Fibroblast of upper back skin (primary cell): ENCODE results near the gene METTL6.
"Not testable (repeated sequence)": the region's sequence is repeated elsewhere in the genome, so short reads cannot be mapped to it uniquely, and the experiment has no call there.

Experiments
- DNase-seq: peaks from one replicate; pipeline ENCODE4 v3.0.0-alpha.2; 2013

Gene METTL6, protein sequence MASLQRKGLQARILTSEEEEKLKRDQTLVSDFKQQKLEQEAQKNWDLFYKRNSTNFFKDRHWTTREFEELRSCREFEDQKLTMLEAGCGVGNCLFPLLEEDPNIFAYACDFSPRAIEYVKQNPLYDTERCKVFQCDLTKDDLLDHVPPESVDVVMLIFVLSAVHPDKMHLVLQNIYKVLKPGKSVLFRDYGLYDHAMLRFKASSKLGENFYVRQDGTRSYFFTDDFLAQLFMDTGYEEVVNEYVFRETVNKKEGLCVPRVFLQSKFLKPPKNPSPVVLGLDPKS

DNA sequence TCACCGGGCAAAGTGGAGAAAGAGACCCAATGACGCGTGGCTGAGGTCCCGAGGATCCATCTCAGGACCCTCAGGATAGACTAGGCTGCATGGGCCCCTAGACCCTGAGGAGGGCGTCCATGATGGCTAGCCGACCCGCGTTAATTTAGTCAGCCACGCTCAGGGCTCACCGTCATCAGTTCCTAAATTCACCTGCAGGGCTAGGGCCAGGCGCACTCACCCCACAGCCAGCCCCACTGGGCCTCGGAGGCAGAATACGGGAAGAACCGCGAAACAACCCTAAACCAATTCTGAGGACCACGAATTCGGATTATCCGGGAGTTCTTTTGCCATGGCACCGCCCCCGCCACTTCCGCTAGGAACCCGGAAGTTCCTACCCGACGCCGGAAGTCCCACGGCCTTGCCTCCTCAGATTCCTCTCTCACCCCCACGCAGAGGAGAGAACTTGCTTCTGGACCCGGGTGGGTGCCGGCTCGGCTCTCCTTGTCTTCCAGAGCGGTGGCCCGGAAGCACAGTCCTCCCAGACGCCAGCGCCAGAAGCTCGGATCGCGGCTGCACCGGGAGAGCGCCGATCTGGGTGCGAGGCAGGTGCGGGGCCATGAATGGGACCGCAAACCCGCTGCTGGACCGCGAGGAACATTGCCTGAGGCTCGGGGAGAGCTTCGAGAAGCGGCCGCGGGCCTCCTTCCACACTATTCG lies at the start of gene METTL6, which contains the start of gene EAF1:
METTL6 (minus strand) TSS at position 363 of the 699 bp plus-strand sequence. CDS start 1,033 bp downstream, outside the sequence.
EAF1 (plus strand) TSS at position 417 of the 699 bp plus-strand sequence; CDS start at position 599, 182 bp downstream.
- peak; percentile 74 for DNase-seq

DNA sequence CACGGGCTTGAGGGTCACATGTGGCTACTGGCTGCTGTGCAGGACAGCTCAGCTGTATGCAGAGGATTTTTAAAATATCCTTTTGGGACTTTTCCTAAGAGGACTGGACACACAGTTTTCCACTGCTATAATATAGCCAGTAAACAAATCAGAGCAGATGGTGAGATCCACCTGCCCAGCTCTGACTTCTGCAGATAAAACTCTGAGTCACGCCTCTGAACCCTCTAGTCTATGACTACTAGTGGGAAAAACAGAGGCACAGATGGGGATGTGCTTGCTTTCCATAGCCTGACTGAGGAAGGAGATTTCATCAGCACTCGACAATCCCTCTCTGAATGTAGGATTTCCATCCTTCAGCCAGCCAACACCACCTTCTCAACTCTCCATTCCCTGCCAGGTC lies 49.0 kb upstream of the METTL6 start:
- peak; percentile 15 for DNase-seq

DNA sequence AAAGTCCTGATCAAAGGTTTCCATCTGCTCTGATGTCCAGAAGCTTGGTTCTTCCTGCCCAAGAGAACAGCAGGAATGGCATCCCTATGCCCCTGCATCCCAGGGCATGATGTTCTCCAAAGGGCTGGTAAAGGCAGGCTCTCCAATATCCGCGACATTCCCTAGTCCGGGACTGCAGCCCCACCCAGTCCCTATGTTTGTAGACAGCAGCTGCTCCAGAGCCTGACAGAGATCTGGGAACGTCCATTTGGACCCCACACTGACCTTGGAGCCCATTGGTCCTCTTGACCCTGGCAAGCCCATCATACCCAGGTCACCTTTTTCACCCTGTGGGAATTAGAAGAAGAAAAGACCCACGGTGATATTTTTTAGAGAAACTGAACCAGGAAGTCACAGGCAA lies 47.8 kb upstream of the METTL6 start:
- DNase-seq: no peak

DNA sequence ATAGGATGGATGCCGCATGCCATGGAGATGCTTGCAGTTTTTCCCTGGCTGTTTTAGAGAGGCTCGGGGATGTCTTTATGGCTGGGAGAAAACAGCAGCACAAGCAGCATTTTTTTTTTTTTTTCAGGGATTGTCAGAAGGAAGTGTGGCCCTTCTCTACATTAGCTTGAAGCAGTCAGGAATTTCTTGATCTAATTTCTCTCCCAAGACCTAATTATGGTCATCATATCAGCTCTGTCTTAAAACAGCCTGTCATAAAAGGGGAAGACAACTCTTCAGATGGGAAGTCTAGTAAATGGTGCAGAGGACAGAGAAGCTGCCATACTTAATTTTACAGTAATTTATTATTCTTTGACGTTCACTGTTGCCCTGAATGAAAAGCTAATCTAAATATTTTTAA lies 44.5 kb upstream of the METTL6 start:
- no peak for DNase-seq

DNA sequence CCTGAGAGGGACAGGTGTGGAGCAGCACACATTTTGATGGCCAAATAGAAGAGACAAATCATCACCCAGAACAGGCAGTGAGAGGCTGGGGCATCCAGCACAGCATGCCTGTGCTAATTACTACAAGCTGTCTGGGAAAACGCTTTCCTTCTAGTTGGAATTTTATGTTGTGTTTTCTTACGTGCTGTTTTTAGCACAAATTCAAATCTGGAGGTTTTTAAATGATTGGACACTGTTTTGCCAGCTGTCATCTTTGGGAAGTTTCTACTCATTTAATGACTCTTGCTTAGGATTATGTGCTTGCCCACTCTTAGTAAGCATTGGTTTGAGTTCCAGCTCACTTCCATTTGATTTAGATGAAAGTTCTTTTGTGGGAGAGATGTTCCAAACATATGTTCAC lies 43.5 kb upstream of the METTL6 start:
- DNase-seq: no peak

DNA sequence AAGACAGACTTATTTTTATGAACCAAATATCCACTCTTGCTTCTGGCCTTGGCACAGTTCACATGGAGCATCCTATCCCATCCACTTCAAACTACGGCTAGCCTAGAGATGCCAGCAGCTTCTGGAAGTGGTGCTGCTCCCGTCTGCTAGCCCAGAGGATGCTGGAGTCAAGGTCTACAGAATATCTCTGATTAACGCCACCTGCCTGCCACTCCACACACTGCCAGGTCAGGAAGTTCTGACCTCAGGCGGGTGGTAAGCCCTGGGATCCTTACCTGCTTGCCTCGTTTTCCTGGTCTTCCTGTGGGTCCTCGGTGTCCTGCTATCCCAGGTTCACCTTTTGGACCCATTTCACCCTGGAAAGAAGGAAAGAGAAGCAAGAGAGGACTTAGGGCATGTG lies 42.9 kb upstream of the METTL6 start:
- DNase-seq: no peak

DNA sequence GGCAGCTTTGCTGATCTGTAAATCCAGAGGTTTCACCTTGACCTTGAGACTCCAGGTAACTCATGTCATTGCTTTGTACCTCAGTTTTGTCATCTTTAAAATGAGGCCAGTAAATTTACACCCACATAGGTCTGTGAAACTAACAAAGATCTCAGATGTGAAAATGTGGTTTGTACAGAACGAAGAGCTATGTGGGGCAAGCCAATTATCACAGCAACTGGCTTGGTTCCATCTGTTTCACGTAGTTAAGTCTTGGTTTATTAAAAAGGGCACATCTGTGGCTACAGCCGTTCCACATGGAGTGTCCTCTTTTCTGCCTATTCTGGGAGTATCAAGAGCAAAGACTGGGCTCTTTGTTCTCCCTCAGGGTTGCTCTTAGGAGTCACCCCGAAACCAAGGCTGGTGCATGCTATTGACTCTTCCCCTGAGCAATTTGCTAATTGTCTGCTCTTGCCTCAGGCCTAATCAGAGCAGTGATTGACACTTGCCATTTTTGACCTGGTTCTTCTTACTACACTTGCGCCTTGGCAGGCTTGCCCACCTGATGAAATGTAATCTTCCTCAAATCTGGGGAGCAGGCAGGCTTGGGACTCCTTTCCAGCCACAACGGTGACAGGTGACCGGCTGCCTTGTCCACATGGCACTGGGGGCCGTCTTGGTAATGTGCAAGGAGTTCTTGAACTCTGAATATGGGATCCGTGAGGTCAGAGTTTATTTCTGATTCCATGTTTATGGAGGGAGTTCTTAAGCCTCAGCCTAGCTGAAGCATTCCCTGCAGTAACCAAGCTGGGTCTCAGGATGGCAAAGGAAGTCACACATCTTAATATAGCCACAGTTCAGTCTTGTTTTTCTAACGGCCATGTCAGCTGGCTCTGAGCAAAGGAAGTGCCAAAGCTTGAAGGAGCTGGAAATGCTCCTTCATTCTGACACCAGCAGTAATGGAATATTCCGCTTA lies 40.2 kb upstream of the METTL6 start:
- DNase-seq: no peak

DNA sequence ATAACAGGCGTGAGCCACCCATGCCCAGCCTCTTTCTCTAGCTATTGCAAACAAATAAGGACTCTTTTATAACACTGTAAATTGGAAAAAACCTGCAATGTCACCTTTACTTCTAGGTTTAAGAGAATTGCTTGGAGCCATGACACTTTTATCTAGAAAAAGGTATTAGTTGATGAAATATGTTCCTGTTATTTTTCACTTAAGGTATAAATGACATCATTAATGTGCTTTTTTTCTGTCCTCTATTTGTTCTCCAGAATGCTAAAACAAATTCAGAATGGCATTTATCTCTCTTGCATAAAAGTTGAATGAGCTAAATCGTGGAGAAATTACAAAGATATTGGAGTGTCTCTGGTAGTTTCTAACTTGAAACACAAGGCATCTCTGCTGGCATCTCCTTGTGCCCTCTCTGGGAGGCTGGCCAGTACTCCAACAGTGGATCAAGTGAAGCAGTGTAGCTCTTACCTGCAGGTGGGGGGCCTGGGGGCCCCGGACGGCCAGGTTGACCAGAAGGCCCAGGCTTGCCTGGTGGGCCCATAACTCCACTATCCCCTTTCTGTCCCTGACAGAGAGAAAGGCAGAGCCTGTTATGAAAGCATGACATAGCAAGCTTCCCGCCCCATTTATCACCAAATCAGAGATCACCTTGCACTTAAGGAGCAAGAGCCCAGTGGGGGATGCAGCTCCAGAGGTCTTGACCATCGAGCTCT lies 38.7 kb upstream of the METTL6 start:
- DNase-seq: no peak

DNA sequence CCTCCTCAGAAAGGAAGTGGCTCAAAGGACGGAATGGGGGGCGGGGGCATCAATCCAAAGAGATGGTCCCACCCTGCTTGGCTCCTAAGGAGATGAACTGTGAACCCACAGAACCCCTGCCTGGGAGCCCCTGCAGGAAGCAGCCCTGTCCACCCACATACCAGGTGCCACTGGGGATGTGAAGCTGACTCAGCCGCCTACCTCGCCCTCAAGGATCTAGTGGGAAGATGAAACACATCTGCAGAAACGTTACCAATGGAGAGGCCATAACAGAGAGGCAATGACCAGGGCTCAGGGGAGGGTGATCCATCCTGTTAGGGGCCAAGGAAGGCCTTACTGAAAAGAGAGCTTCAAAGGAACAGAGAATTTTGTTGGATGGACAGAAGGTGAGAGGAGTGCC lies 35.1 kb upstream of the METTL6 start:
- no peak for DNase-seq

DNA sequence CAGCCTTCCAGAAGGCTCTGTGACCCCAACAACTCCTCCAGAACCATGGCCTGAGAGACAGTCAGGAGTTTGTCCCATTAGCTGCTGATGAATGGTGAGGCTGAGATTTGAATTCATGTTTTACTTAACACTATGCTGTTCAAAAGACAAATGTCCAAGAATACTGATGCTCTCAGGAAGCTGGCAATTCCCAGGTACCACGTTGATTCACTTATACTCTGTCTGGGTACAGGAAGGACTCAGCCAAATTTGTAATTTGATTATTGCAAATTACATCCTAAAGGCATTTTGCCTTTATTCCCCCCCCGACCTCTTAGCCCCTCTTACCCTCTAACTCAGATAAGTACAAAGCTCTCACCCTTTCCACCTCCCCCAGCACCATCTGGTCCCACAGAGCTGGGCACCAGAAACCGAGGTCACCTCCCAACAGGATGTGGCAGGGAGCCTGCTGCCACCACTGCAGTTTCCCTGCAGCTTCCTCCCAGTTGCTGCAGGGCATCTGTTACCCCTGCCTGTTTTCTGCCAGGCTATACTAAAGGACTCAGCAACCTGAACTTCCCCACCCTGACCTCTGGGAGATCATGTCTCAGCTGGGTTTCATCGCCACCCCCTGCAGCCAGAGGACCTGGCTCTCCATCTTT lies 33.7 kb upstream of the METTL6 start:
- no peak for DNase-seq

DNA sequence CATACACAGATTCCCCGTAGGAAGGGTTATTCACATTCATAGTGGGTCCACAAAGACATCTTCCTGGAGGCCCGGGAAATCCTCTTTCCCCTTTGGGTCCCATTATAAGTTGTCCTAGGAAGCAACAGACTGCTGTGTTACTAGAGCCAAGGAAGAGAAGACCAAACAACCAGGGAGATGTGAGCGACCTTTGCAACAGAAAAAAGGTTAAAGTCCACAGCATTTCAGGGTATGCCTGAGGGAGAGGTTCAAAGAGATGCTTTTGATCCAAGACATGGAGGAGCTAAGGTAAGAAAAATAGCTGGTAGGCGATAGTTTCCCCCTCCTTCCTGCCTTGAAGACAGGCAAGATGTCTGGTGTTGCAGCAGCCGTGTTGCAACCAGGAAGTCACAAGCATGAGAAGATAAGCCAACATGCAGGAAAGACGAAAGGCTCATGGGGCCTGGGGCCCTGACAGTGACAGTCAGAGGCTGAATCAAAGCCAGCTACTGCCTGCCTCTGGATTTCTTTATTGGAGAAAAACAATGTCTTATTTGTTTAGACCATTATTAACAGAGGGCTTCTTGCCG lies 31.0 kb upstream of the METTL6 start:
- no peak for DNase-seq

DNA sequence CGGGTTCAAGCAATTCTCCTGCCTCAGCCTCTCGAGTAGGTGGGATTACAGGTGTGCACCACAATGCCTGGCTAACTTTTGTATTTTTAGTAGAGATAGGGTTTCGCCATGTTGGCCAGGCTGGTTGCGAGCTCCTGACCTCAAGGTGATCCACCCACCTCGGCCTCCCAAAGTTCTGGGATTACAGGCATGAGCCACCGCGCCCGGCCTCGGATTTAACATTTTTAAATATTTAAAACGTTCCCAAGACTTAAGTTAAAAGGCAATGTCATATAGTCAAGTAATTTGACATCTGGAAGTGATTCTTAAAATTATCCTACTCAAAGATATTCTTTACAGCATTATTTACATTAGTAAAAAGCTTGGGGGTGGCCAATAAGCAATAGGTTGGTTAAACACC lies 29.6 kb upstream of the METTL6 start:
- not testable (repeated sequence) for DNase-seq

DNA sequence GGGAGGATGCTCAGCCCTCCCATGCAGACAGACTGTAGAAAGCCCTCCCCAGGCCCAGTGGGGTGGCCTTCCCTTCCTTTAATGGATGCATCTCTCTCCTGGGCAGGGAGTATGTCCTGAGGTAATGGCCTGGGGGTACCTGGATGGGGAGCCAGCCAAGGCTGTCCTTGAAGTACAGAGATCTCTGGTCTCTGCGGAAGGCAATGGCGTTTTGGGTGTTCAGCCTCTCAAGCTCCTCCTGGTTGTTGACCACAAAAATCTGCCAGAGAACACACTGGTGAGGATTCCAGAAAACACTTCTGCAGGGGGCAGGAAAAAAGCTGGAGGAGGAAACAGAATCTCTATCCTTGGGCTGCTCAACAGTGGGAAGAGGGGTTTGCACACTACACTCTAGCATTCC lies 29.0 kb upstream of the METTL6 start:
- no peak for DNase-seq

DNA sequence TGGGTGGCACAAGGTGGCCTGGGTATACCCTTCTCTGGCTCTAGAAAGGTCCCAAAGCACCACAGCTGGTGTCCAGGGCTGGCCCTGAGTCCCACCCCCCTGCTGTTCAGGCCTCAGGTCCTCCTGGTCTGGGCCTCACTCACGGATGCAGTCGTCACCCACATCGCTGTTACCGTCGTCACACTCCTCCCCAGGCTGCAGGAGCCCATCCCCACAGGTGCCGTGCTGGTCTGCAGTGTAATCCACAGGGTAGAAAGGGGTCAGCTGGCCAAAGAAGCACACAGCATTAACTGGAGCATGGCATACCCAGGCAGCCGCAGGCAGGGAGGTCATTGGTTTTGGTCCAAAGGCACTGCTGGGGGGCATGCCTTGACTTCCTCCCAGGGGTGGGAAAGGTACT lies 28.4 kb upstream of the METTL6 start:
- no peak for DNase-seq

DNA sequence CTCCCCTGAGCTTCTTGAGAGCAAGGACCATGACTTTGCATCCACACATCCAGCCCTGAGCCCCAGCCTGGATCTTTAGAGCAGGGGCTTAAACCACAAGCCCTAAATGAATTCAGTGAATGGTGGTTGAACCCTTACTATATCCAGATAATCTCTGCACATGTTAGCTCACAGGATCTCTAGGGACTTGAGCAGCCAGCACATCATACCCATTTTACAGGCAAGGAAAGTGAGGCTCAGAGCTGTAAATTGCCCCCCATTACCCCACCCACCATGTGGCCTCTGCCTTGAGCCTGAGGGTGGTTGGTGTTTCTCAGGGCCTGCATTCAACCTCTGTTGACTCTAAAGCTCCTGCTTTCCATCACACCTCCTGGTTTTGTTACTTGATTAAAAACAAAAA lies 27.6 kb upstream of the METTL6 start:
- DNase-seq: no peak

DNA sequence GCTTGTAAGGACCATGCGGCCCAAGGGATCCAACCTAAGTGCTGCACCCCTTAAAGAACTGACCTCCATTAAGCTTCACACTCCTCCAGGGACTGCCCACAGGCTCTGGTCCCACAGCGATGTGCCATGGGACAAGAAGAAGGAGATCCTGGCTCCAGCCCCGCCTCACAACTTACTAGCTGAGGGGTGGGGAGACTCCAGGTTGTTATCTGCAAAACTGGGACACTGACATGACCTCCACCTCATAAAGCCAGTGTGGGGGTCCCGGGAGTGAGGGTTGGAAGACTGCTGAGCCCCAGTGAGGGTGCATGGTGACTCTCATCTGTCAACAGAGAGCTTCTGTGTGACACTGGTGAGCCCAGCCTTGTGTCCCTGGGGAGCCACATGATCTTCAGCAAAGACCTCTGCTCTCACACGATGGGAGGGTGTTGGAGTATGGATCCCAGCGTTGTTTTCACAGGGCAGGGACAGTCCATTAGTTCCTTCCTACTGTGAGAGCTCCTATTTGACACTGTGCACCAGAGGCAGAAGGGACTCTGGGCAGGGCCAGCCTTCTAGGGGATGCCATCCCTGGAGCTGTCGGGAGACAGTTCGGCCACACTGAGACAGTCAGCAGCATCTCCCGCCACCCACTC lies 26.8 kb upstream of the METTL6 start:
- no peak for DNase-seq

DNA sequence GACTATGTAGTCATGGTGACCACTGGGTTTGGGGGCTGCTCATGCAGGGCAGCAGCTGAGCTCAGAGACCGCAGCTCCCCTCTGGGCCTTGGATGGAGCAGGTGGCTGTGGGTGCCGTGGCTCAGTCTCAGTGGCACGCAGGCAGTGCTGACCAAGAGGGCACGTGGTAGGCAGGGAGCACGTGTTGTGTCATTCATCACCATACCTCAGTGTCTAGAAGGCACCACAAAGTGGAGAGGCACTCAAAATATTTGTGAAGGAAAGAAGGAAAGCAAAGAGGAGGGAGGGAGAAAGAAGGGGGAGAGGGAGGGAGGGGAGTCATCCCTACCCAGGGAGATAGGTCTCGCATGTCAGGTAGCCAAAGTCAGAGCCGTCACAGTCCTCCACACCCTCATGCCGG lies 26.2 kb upstream of the METTL6 start:
- no peak for DNase-seq

DNA sequence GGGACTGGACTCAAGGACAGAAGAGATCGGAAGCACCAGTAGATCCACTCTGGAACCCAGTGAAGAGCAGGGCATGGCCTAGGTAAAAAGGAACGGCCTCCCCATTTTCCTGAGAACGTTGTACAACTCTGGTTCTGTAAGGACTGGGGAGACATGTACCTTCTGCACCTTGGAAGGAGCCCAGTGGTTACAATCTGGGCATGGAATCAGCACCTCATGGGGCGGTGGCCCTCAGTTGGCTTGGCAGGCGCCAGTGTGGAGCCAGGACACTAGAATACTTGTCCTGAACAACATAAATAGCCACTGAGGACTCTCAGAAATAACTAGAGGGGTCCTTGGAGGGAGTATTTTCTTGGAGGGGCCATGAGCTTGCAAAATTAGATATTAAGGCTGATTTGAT lies 25.6 kb upstream of the METTL6 start:
- no peak for DNase-seq

DNA sequence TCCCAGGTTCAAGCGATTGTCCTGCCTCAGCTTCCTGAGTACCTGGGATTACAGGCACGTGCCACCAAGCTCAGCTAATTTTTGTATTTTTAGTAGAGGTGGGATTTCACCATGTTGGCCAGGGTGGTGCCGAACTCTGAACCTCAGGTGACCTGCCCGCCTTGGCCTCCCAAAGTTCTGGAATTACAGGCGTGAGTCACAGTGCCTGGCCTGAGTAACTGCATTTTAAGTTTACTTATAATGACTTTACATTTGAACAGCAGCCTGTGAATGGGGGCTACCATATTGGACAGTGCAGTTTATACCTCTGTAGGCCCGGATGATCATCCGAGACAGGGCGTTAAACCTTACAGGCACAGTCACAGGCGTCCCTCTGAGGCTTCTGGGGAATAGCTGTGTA lies 24.8 kb upstream of the METTL6 start:
- DNase-seq: no peak

DNA sequence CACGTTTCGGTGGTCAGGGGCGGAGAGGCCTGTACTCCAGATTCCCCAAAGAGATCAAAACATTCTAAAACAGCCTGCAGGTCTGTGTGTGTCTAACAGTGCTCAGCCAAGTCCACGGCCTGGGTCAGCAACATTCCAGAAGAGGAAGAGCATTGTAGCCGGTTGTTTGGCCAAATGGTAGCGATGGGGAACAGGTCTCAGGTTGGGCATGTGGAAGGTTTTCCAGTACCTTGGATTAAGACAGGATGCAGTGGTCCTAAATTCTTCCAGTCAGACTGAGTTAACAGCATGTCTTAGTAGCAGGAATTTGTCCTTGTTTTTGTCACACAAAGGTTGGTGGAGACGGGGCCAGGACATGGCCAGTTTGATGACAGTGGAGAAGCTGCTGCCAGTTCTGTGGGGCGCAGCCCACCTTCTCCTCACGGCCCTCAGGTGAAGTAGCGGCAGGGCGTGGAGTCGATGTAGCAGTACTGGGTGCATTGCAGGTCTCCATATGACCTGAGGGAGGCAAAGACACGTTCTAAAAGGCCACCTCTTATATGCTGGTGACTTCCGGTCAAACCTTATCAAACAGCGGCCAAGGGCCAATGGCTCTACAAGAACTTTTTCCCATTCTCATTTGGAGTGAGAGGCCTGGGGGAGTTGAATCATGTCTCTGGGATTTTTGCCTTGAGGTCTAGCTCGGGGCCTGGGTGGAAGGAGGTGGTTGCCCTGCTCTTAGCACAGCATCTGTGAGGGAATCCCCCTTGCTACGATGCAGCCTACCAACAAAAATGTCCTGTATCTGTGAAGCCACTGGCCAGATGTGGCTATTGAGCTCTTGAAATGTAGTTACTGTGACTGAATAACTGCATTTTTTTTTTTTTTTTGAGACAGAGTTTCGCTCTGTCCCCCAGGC lies 24.1 kb upstream of the METTL6 start:
- no peak for DNase-seq
